NCI-H1105 treated with DMSO at 0.1 percent for 48 hours (cell line): Measurements from ENCODE around the gene FGFBP1.
A peak's percentile ranks its signal among the peaks of the same experiment; 100 is the strongest.

Experiments
- DNase-seq: peaks from one replicate; lab custom pipeline; 2025; lab: John Stamatoyannopoulos, UW

FGFBP1 gene

GRCh38 chr4:15938640-15939039 lies at the start of gene FGFBP1:
FGFBP1 (minus strand) TSS chr4:15938740; CDS start chr4:15936632, 2,108 bp downstream.
- no peak for DNase-seq

GRCh38 chr4:15988222-15988621 lies 49.7 kb upstream of the FGFBP1 start:
- DNase-seq, result no peak

GRCh38 chr4:15986907-15987306 lies 48.4 kb upstream of the FGFBP1 start:
- DNase-seq, result no peak

- no peak for DNase-seq
Observed at GRCh38 chr4:15983610-15984009, 45.1 kb upstream of the FGFBP1 start.

- DNase-seq, result no peak
Observed at GRCh38 chr4:15982842-15983524, 44.4 kb upstream of the FGFBP1 start.

- no peak for DNase-seq
Observed at GRCh38 chr4:15976456-15977447, 38.2 kb upstream of the FGFBP1 start.

GRCh38 chr4:15971068-15971801 lies 32.7 kb upstream of the FGFBP1 start:
- no peak for DNase-seq

- DNase-seq, result no peak
Observed at GRCh38 chr4:15968551-15969300, 30.2 kb upstream of the FGFBP1 start.

- no peak for DNase-seq
Observed at GRCh38 chr4:15965325-15965724, 26.8 kb upstream of the FGFBP1 start.

GRCh38 chr4:15964159-15964558 lies 25.6 kb upstream of the FGFBP1 start:
- no peak for DNase-seq

- no peak for DNase-seq
Observed at GRCh38 chr4:15963576-15963975, 25.0 kb upstream of the FGFBP1 start.

GRCh38 chr4:15963001-15963451 lies 24.5 kb upstream of the FGFBP1 start, which contains the start of gene FGFBP2:
FGFBP2 (minus strand) TSS chr4:15963175; CDS start chr4:15963129, 46 bp downstream.
- DNase-seq, result no peak

- no peak for DNase-seq
Observed at GRCh38 chr4:15961781-15962510, 23.4 kb upstream of the FGFBP1 start.

GRCh38 chr4:15958562-15958961 lies 20.0 kb upstream of the FGFBP1 start:
- no peak for DNase-seq

GRCh38 chr4:15956179-15956850 lies 17.8 kb upstream of the FGFBP1 start:
- DNase-seq, result peak; percentile 50

GRCh38 chr4:15955670-15956069 lies 17.1 kb upstream of the FGFBP1 start:
- no peak for DNase-seq

- DNase-seq, result no peak
Observed at GRCh38 chr4:15953625-15954024, 15.1 kb upstream of the FGFBP1 start.

GRCh38 chr4:15951781-15952180 lies 13.2 kb upstream of the FGFBP1 start:
- DNase-seq, result no peak

- no peak for DNase-seq
Observed at GRCh38 chr4:15948826-15949225, 10.3 kb upstream of the FGFBP1 start.

- DNase-seq, result no peak
Observed at GRCh38 chr4:15947684-15948083, 9.1 kb upstream of the FGFBP1 start.
